GM13976 (cell line): ENCODE measurements around the gene NGF.
"Not testable (repeated sequence)": the region's sequence is repeated elsewhere in the genome, so short reads cannot be mapped to it uniquely, and the experiment has no call there.

ENCODE experiments used
- DNase-seq: peaks from one replicate; pipeline ENCODE4 v3.0.0; 2012; ENCODE audit warnings: low spot score
- in situ Hi-C: fragments of 300-500 bp; cut with MboI; formaldehyde crosslinking; loops from one replicate; pipeline ENCODE4 v1.12.0; 2022; ENCODE audit warnings: low sequenced_read_pairs, mixed read lengths, inconsistent platforms; ENCODE audit not compliant: unreplicated experiment
- TF ChIP-seq, protein P1 (sequence below): IDR thresholded peaks from 2 replicates; pipeline ENCODE4 v1.5.1; 2012; ENCODE audit warnings: borderline replicate concordance, mild to moderate bottlenecking; ENCODE audit not compliant: insufficient read depth; ENCODE audit errors: extremely low read depth, missing control alignments, control extremely low read depth

Gene NGF

DNA sequence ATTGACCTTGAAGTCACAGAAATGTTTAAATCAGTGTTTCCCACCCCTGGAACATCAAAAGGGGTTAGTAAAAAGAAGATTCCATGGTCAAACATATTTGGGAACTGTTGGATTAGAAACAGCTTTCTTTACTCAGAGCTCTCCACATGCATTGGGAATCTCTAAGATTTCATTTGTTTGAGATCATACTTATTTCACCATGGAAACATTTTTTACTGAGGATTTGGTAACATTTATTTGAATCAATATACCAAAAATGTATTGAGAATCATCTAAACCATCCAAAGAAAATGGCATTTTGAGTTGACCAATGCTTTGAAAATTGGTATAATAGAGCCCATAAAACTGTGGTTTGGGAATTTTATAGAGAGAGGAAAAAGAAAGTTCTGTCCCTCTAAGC is 25.3 kb downstream of the NGF start:
- in situ Hi-C loops, result no loop called here
- TF ChIP-seq, protein P1, sequence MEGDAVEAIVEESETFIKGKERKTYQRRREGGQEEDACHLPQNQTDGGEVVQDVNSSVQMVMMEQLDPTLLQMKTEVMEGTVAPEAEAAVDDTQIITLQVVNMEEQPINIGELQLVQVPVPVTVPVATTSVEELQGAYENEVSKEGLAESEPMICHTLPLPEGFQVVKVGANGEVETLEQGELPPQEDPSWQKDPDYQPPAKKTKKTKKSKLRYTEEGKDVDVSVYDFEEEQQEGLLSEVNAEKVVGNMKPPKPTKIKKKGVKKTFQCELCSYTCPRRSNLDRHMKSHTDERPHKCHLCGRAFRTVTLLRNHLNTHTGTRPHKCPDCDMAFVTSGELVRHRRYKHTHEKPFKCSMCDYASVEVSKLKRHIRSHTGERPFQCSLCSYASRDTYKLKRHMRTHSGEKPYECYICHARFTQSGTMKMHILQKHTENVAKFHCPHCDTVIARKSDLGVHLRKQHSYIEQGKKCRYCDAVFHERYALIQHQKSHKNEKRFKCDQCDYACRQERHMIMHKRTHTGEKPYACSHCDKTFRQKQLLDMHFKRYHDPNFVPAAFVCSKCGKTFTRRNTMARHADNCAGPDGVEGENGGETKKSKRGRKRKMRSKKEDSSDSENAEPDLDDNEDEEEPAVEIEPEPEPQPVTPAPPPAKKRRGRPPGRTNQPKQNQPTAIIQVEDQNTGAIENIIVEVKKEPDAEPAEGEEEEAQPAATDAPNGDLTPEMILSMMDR, result no peak
- DNase-seq, result no peak

DNA sequence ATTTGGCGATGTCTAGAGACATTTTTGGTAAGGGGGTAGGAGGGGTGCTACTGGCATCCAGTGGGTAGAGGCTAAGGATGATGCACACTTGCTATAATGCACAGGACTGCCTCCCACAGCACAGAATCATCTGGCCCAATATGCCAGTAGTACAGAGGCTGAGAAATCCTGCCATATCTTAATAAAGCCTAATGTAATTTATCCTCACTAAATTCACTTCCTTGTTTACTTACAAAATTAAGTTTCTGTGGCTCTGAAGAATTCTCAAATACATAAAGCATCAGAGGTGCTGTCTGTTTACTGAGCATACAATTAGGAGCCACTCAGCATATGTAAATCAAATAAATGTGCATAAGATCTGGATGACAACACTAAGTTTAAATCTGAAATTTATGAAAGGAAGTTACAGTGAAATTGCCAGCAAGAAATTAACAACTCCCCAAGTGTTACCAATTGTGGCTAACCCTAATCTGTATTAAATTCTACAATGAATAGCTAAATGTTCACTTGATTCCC is 26.5 kb downstream of the NGF start:
- in situ Hi-C loops, result no loop called here
- TF ChIP-seq, protein P1, result no peak
- DNase-seq, result no peak

DNA sequence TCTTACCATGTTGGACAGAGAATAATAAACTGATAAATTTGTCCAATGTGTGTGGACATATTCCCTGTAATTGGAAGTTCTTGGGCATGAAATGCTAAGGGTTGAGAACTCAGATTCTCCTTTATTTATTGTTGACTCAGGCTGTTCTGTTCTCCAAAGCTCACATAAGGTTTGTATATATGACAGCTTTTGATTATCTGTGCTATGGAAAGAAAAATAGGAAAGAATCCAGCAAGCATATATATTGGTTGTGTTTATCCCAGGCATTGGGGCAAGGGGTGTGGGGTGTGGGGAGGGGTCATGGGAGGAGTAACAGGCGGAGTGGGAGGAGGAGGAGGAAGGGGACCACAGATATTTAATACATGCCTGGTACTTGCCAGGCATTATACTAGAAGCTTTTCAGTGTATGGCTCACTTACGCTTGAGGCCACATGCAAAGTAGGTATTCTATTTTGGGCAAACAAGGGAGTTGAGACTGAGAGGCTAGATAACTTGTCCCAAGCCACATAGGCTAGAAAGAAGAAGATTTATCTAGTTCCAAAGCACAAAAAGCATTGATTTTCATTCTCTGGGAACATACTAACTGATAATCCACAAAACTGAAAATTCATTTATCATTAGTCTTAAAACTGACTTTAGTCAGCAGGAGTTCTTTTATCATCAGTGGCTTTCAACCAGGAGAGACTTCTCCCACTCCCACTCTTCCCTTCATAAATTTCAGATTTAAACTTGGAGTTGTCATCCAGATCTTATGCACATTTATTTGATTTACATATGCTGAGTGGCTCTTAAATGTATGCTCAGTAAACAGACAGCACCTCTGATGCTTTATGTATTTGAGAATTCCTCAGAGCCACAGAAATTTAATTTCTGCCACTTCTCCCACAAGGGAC is 27.2 kb downstream of the NGF start:
- no peak for DNase-seq
- TF ChIP-seq, protein P1, result no peak
- in situ Hi-C loops, result no loop called here

DNA sequence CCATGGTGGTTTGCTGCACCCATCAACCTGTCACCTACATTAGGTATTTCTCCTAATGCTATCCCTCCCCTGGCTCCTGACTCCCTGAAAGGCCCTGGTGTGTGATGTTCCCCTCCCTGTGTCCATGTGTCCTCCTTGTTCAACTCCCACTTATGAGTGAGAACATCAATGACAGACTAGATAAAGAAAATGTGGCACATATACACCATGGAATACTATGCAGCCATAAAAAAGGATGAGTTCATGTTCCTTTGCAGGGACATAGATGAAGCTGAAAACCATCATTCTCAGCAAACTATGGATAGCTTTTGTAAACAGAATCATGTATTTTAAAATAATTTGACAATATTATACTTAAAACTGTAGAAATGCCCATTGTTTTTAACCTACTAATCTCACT is 28.5 kb downstream of the NGF start:
- DNase-seq, in situ Hi-C loops: not testable (repeated sequence)

DNA sequence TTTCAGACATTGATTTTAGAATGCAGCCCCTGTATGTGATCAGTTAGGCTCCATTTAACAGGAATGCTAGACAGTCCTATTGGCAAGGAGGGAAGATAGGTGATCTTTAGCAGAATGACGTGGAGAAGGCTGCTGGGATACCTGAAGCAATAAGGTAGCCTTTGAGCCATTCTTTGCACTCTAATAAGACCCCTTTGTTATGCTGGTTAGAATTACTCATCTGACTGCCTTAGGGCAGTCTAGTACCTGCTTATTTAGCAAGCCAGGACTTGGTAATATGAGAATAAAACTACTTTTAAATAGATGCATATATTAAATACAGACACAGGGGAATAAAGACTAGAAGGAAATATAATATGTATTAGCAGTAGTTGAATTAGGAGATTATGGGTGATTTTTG is 29.1 kb downstream of the NGF start:
- TF ChIP-seq, protein P1, result no peak
- no peak for DNase-seq
- in situ Hi-C loops, result no loop called here

DNA sequence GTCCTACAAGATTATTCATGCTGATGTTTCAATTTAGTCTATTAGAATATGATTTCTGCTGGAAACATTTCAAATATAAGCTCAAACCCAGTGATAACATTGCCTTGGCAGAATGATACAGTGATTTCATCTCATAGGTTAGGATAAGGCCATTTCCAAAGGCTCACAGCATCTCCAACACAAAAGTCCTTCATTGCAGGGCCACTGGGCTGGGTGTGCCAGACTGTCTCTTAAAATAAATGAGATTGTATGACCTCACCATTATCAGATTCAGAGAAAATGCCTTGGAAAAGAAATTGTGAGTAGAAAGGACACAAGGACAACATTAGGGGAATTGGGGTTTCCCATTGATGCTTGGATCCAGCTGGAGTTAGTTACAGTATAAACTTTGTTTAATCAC is 30.4 kb downstream of the NGF start:
- in situ Hi-C loops, result no loop called here
- TF ChIP-seq, protein P1, result no peak
- DNase-seq, result no peak

DNA sequence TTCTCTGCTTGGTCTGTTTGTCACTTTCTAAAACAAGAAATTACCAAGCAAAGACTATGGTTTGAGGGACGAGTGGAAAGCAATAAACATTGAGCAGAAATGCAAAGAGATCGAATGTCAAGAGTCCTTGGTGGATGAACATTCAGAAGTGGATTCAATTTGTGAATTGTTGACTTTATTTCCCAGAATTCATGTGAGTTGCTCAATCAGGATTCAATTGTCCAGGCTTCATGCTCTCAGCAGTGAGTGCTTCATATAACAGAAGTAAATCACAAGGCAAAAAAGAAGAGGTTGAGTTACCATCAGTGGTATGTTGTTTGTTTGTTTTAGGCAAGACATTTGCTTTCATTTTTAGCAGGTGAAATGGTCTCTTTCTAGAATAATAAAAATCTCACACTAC is 31.9 kb downstream of the NGF start:
- no peak for DNase-seq
- TF ChIP-seq, protein P1, result no peak
- in situ Hi-C loops, result no loop called here
